Ishikawa (cell line): Measurements from ENCODE around the gene CAMK2D.

Source experiments
- CEBPB ChIP-seq: IDR thresholded peaks from 2 replicates; pipeline ENCODE4 v1.6.1; 2012
- CREB1 ChIP-seq: IDR thresholded peaks from 2 replicates; pipeline ENCODE4 v1.6.1; 2012; ENCODE audit warnings: low read depth
- EGR1 ChIP-seq: IDR thresholded peaks from 2 replicates; pipeline ENCODE4 v1.6.1; 2012
- EP300 ChIP-seq: IDR thresholded peaks from 2 replicates; pipeline ENCODE4 v1.6.1; 2012; ENCODE audit warnings: borderline replicate concordance
- FOXM1 ChIP-seq: IDR thresholded peaks from 2 replicates; pipeline ENCODE4 v1.6.1; 2012; ENCODE audit warnings: low read depth, borderline replicate concordance
- NFIC ChIP-seq: IDR thresholded peaks from 2 replicates; pipeline ENCODE4 v1.6.1; 2012
- RAD21 ChIP-seq: IDR thresholded peaks from 2 replicates; pipeline ENCODE4 v1.6.1; 2012; ENCODE audit warnings: low read depth
- TAF1 ChIP-seq: IDR thresholded peaks from 2 replicates; pipeline ENCODE4 v1.6.1; 2012; ENCODE audit warnings: low read depth, mild to moderate bottlenecking
- TCF12 ChIP-seq: IDR thresholded peaks from 2 replicates; pipeline ENCODE4 v1.6.1; 2012; ENCODE audit warnings: low read depth
- TEAD4 ChIP-seq: IDR thresholded peaks from 2 replicates; pipeline ENCODE4 v1.6.1; 2012
- YY1 ChIP-seq: IDR thresholded peaks from 2 replicates; pipeline ENCODE4 v1.6.1; 2012; ENCODE audit warnings: low read depth
- ZBTB7A ChIP-seq: IDR thresholded peaks from 2 replicates; pipeline ENCODE4 v1.6.1; 2012; ENCODE audit warnings: low read depth
- TF ChIP-seq, protein P1 (sequence below): IDR thresholded peaks from 2 replicates; pipeline ENCODE4 v1.6.1; 2012
- TF ChIP-seq, protein P2 (sequence below): IDR thresholded peaks from 2 replicates; pipeline ENCODE4 v1.6.1; 2012; ENCODE audit warnings: low read depth, mild to moderate bottlenecking
- TF ChIP-seq, protein P3 (sequence below): IDR thresholded peaks from 2 replicates; pipeline ENCODE4 v1.6.1; 2012

CAMK2D gene

DNA sequence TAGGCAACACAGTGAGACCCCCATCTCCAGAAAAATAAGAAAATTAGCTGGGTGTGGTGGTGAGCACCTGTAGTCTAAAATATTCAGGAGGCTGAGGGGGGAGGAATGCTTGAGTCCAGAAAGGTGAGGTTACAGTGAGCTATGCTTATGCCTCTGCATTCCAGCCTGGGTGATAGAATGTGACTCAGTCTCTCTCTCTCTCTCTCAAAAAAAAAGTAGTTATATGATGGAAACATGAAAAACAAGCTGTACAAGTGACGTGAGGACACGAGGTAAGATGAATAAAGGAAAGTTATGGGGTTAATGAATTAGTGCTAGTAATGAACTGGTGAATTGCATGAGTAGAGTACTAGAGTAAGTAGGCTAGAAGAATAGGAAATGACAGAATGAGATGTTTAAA lies 21.8 kb upstream of the CAMK2D start:
- TF ChIP-seq CEBPB = no peak

DNA sequence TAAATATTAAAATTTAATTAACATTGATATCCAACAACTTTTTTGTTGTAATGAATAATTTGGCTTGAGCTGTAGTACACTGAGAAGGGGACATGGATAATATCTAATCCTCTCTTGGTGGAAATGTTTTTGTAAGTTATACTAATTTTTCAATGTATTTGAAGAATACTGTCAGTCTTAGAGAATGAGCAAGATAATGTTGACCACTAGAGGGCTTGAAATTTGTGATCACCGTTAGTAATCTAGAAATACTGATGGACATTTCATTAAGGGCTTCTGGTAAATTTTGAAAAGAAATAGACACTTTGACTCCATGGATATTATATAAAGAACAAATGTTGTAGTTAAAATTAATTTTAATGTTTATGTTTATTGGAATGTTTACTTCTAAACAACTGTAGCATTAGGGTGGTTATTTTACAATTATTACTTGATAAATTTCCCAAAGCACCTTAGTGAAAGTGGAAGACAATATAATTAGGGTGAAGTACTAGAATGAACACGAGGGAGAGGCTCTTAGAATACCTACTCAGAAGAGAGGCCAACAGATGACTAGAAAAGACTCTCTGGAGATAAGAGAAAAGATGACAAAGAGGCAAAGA lies 20.0 kb upstream of the CAMK2D start:
- TF ChIP-seq, protein P1, sequence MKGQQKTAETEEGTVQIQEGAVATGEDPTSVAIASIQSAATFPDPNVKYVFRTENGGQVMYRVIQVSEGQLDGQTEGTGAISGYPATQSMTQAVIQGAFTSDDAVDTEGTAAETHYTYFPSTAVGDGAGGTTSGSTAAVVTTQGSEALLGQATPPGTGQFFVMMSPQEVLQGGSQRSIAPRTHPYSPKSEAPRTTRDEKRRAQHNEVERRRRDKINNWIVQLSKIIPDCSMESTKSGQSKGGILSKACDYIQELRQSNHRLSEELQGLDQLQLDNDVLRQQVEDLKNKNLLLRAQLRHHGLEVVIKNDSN = no peak
- no peak for TF ChIP-seq FOXM1
- TF ChIP-seq TEAD4 = no peak
- peak; percentile 43; the same call in 1 of the 2 replicates for TF ChIP-seq RAD21

DNA sequence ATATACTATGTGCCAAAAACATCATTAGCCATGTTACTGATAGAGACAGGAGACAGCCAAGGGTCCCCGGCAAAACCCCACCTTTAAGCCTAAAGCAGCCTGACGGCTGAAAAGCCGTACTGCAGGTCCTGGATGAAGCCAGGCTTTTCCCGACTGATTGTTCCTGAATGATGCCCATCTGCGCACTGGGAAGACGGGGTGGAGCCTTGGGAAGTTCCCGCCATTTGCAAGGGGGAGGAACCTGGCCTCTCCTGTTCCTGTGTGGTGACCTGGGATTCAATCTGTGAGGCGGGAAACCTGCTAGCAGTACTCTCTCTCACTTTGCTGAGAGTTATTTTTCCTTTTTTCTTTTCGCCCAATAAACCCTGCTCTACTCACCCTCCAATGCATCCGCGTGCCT lies 15.1 kb upstream of the CAMK2D start:
- no peak for TF ChIP-seq TEAD4

DNA sequence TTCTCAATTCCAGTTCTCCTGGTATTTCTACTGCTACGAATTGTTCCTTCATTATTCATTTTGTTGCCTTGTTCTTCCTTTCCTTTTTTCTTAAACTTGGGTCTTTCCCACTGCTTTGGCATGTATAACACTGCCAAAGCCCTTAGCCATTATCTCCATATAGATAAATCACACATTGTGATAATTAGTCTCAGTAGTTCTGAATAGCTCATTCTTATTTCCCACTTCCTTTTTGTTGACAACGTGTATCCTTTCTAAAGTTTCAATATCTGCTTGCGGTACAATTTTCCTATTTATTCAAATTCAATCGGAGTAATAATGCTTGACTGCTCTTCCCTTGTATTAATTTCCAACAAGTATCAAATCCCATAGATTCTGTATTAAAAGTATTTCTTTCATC lies 14.5 kb upstream of the CAMK2D start:
- TF ChIP-seq TCF12 = no peak
- TF ChIP-seq TEAD4 = no peak
- no peak for TF ChIP-seq CEBPB
- no peak for TF ChIP-seq FOXM1
- TF ChIP-seq TAF1 = no peak
- TF ChIP-seq, protein P2, sequence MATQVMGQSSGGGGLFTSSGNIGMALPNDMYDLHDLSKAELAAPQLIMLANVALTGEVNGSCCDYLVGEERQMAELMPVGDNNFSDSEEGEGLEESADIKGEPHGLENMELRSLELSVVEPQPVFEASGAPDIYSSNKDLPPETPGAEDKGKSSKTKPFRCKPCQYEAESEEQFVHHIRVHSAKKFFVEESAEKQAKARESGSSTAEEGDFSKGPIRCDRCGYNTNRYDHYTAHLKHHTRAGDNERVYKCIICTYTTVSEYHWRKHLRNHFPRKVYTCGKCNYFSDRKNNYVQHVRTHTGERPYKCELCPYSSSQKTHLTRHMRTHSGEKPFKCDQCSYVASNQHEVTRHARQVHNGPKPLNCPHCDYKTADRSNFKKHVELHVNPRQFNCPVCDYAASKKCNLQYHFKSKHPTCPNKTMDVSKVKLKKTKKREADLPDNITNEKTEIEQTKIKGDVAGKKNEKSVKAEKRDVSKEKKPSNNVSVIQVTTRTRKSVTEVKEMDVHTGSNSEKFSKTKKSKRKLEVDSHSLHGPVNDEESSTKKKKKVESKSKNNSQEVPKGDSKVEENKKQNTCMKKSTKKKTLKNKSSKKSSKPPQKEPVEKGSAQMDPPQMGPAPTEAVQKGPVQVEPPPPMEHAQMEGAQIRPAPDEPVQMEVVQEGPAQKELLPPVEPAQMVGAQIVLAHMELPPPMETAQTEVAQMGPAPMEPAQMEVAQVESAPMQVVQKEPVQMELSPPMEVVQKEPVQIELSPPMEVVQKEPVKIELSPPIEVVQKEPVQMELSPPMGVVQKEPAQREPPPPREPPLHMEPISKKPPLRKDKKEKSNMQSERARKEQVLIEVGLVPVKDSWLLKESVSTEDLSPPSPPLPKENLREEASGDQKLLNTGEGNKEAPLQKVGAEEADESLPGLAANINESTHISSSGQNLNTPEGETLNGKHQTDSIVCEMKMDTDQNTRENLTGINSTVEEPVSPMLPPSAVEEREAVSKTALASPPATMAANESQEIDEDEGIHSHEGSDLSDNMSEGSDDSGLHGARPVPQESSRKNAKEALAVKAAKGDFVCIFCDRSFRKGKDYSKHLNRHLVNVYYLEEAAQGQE = no peak
- TF ChIP-seq YY1 = no peak
- TF ChIP-seq EGR1 = no peak
- TF ChIP-seq RAD21 = no peak
- TF ChIP-seq CREB1 = no peak
- TF ChIP-seq EP300 = no peak
- TF ChIP-seq NFIC = no peak
- TF ChIP-seq, protein P3, sequence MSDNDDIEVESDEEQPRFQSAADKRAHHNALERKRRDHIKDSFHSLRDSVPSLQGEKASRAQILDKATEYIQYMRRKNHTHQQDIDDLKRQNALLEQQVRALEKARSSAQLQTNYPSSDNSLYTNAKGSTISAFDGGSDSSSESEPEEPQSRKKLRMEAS = no peak
- no peak for TF ChIP-seq ZBTB7A
- TF ChIP-seq, protein P1 = no peak

DNA sequence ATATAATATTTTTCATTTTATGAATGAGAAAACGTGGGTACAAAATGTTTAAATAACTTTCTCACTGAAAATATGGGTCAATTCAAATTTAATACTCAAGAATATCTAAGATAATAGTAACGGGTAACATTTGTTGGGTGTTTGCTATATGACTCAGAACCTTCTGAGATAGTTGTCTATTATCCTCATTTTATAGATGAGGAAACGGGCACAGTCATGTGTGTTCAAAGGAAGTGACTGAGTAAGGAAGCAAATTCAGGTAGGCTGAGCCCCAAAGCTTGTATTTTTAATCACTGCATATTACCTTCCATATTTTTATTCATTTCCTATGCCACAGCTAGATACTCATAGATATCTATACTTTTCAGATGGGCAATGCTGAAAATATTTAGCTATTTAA lies 12.2 kb upstream of the CAMK2D start:
- TF ChIP-seq EP300 (no peak), EGR1 (no peak), FOXM1 (no peak), CEBPB (no peak)

DNA sequence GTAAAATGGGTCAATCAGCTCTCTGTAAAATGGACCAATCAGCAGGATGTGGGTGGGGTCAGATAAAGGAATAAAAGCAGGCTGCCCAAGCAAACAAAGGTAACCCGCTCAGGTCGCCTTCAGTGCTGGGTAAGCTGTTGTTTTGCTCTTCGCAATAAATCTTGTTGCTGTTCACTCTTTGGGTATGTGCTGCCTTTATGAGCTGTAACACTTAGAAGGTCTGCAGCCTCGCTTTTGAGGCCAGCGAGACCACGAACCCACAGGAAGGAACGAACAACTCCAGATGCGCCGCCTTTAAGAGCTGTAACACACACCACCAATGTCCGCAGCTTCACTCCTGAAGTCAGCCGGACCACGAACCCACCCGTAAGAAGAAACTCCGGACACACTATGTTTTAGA lies 11.5 kb upstream of the CAMK2D start:
- TF ChIP-seq TEAD4 = no peak
- TF ChIP-seq RAD21 = no peak
- TF ChIP-seq TAF1 = no peak
- TF ChIP-seq CEBPB = no peak
- TF ChIP-seq TCF12 = no peak
- TF ChIP-seq NFIC = no peak

DNA sequence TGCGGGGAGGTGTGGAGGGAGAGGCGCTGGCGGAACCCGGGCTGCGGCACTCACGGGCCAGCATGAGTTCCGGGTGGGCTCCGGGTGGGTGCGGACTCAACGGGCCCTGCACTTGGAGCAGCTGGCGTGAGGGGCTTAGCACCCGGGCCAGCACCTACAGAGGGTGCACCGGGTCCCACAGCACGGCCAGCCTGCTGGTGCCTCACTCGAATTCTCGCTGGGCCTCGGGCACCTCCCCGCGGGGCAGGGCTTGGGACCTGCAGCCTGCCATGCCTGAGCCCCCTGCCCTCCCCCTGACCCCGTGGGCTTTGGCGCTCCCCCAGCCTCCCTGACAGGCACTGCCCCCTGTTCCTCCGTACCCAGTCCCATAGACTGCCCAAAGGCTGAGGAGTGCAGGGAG lies 10.8 kb upstream of the CAMK2D start:
- no peak for TF ChIP-seq FOXM1

DNA sequence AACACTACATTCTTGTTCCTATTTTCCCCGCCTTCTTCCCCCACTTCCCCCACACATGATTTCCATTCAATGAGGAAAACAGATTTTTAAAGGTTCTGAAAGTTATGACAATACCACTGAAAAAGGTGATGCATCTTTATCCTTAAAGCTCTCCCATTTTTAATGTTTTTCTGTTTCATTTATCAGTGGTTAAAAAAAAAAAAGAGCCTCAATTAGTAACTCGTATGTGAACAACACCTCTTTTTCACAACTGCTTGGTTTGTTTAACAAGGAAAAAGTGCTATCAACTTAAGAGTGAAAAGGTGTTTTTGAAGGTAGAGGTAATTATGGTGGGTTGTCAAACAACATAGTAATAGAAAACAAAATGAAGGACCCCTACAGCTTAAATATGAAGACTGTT lies 8.2 kb upstream of the CAMK2D start:
- TF ChIP-seq TEAD4 (no peak), EGR1 (no peak), CEBPB (no peak), FOXM1 (no peak), TCF12 (no peak), TAF1 (no peak), EP300 (no peak), ZBTB7A (no peak), YY1 (no peak), RAD21 (no peak), NFIC (no peak), CREB1 (no peak)
- TF ChIP-seq, protein P3 = no peak
- TF ChIP-seq, protein P2 = no peak
- TF ChIP-seq, protein P1 = no peak
